ENCODE measurements around the gene PAFAH1B2.

PAFAH1B2 gene

DNA sequence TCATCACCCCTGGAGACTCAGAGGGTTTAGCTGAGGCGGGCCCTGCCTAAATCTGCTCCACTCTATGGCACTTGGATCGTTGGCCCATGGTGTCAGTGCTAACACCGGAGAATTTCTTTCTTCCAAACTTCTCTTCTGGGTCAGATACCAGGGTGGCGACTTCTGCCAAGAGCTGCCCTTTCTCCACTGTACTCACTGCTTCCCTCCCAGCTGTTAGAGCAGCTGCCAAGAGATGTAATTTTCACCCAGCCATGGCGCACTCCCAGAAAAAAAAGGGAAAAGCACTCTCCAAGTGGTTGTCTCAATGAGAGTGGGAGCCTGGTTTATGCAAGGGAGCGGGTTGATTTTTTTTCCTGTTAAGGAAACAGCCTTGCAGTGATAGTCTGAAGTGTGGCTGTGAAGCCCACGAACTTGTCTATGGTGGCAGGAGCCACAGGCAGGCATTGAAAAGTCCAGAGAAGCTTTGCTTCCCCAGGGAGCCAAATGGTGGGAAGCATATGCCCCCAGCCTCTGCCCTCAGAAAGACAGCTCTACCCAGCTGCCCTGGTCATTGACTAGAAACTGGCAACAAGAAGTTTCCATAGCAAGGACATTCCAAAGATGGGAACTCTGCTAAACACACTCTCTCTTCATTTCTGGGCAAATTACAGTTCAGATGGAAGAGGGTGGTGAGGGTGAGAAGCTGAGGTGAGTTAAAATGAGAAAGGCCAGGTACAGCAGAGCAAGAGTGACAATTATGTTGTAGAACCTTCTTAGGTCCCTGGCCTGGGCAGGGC lies 77.1 kb downstream of the PAFAH1B2 start:
- DNase-seq (ENCODE audit: low read depth in 3 of 3), result no peak

DNA sequence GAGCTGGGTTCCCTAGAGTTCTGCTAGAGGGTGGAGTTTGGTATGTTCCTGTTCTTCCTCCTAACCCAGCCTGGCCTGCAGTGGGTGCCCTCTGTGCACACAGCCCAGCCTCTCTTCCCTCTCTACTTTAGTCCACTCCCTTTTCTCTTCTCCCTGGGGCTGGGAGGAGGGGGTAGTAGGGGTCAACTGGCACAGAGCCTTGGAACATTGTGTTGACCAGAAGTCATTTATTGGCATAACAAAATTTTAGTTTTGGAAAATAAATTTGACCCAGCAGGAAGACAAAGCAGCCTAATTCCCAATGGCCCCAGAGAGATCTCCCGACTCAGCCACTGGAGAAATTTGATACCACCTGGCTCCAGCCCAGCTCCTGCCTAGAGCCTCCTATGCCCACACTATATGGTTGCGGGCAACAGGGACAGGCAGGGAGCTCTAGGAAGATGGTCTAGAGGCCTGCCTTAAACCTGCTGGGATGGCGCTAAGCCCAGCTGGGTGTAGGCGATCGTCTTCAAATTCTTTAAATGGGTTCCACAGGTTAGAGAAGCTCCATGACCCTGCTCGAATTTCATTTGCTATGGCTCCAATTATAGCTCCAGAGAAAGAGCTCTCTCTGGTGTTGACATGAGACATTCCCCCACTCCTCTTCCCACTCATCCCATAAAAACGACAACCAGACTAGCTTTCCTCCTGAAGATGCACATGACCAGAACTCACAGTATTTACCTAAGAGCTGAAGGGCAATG lies 77.9 kb downstream of the PAFAH1B2 start:
- no peak for DNase-seq (ENCODE audit: low read depth in 3 of 3)

GRCh38 chr11:117222991-117223740 lies 79.1 kb downstream of the PAFAH1B2 start:
- DNase-seq (ENCODE audit: low read depth in 3 of 3), result no peak

- no peak for DNase-seq (ENCODE audit: low read depth in 3 of 3)
These were observed 79.9 kb downstream of the PAFAH1B2 start for GRCh38 chr11:117223741-117224689.

GRCh38 chr11:117225553-117226170 lies 81.6 kb downstream of the PAFAH1B2 start:
- no peak for DNase-seq (ENCODE audit: low read depth in 3 of 3)
